ENCODE measurements around the gene ADGRL1.
"Not testable (repeated sequence)": the region's sequence is repeated elsewhere in the genome, so short reads cannot be mapped to it uniquely, and the experiment has no call there.

The ADGRL1 gene

GRCh38 chr19:14149509-14149994, 56.4 kb downstream of the ADGRL1 start:
- peak overlapping the region; percentile 78 for H3K4me3 Mint-ChIP-seq
- H3K27me3 Mint-ChIP-seq, result no peaks in the 10 kb centered on the region
- no peaks in the 10 kb centered on the region for H3K9me3 Mint-ChIP-seq
- peak overlapping the region; percentile 93 for H3K27ac Mint-ChIP-seq (ENCODE audit: low read depth)
- peaks cover 5% of the 10 kb centered on the region for H3K36me3 Mint-ChIP-seq (ENCODE audit: insufficient read depth)
- H3K4me1 Mint-ChIP-seq, result peaks cover 31% of the 10 kb centered on the region
- DNase-seq (ENCODE audit: low spot score in 2 of 2), result peak in 1 of 2 donors; percentile 28
- ATAC-seq (replicated peaks; ENCODE audit: extremely low read depth, poor library complexity, severe bottlenecking), result peak; percentile 94

- no peak for ATAC-seq (replicated peaks; ENCODE audit: extremely low read depth, poor library complexity, severe bottlenecking)
- Mint-ChIP-seq H3K4me1 (peaks cover 31% of the 10 kb centered on the region), H3K9me3 (no peaks in the 10 kb centered on the region)
Observed at GRCh38 chr19:14148751-14149410, 57.1 kb downstream of the ADGRL1 start.

GRCh38 chr19:14147797-14148605, 58.0 kb downstream of the ADGRL1 start:
- peak overlapping the region; percentile 93 for H3K27ac Mint-ChIP-seq (ENCODE audit: low read depth)
- no peaks in the 10 kb centered on the region for H3K9me3 Mint-ChIP-seq
- H3K27me3 Mint-ChIP-seq, result no peaks in the 10 kb centered on the region
- no peak overlapping the region for H3K4me3 Mint-ChIP-seq
- peaks cover 32% of the 10 kb centered on the region for H3K4me1 Mint-ChIP-seq
- DNase-seq (ENCODE audit: low spot score in 2 of 2) (no peak), ATAC-seq (replicated peaks; ENCODE audit: extremely low read depth, poor library complexity, severe bottlenecking) (no peak)
- H3K36me3 Mint-ChIP-seq (ENCODE audit: insufficient read depth), result peaks cover 5% of the 10 kb centered on the region

More at GRCh38 chr19:14148751-14149410, 57.1 kb downstream of the ADGRL1 start:
- DNase-seq (ENCODE audit: low spot score in 2 of 2), result no peak
- Mint-ChIP-seq H3K27ac (ENCODE audit: low read depth) (peak overlapping the region; percentile 93), H3K27me3 (no peaks in the 10 kb centered on the region), H3K4me3 (peak overlapping the region; percentile 78), H3K36me3 (ENCODE audit: insufficient read depth) (peaks cover 5% of the 10 kb centered on the region)

GRCh38 chr19:14146789-14147216, 59.2 kb downstream of the ADGRL1 start:
- no peak overlapping the region for H3K4me3 Mint-ChIP-seq
- DNase-seq (ENCODE audit: low spot score in 2 of 2) (no peak), ATAC-seq (replicated peaks; ENCODE audit: extremely low read depth, poor library complexity, severe bottlenecking) (no peak)
- H3K27ac Mint-ChIP-seq (ENCODE audit: low read depth), result no peak overlapping the region
- peaks cover 40% of the 10 kb centered on the region for H3K4me1 Mint-ChIP-seq
- H3K36me3 Mint-ChIP-seq (ENCODE audit: insufficient read depth), result peaks cover 5% of the 10 kb centered on the region
- H3K9me3 Mint-ChIP-seq, result no peaks in the 10 kb centered on the region
- H3K27me3 Mint-ChIP-seq, result no peaks in the 10 kb centered on the region

- H3K9me3 Mint-ChIP-seq; ATAC-seq (replicated peaks; ENCODE audit: extremely low read depth, poor library complexity, severe bottlenecking); DNase-seq (ENCODE audit: low spot score in 2 of 2); H3K27ac Mint-ChIP-seq (ENCODE audit: low read depth); H3K4me3 Mint-ChIP-seq; H3K36me3 Mint-ChIP-seq (ENCODE audit: insufficient read depth); H3K27me3 Mint-ChIP-seq: not testable (repeated sequence)
- peaks cover 40% of the 10 kb centered on the region for H3K4me1 Mint-ChIP-seq
Observed at GRCh38 chr19:14146169-14146568, 59.8 kb downstream of the ADGRL1 start.

GRCh38 chr19:14145381-14145780, 60.6 kb downstream of the ADGRL1 start:
- peaks cover 40% of the 10 kb centered on the region for H3K4me1 Mint-ChIP-seq
- ATAC-seq (replicated peaks; ENCODE audit: extremely low read depth, poor library complexity, severe bottlenecking) (no peak), DNase-seq (ENCODE audit: low spot score in 2 of 2) (no peak)
- H3K4me3 Mint-ChIP-seq, result no peak overlapping the region
- peaks cover 5% of the 10 kb centered on the region for H3K36me3 Mint-ChIP-seq (ENCODE audit: insufficient read depth)
- no peaks in the 10 kb centered on the region for H3K9me3 Mint-ChIP-seq
- H3K27me3 Mint-ChIP-seq, result no peaks in the 10 kb centered on the region
- no peak overlapping the region for H3K27ac Mint-ChIP-seq (ENCODE audit: low read depth)

GRCh38 chr19:14142262-14143190, 63.4 kb downstream of the ADGRL1 start:
- ATAC-seq (replicated peaks; ENCODE audit: extremely low read depth, poor library complexity, severe bottlenecking), result no peak
- no peak overlapping the region for H3K4me3 Mint-ChIP-seq

GRCh38 chr19:14141041-14141440, 64.9 kb downstream of the ADGRL1 start:
- peaks cover 30% of the 10 kb centered on the region for H3K4me1 Mint-ChIP-seq
- H3K27me3 Mint-ChIP-seq, result no peaks in the 10 kb centered on the region
- H3K36me3 Mint-ChIP-seq (ENCODE audit: insufficient read depth), result peaks cover 9% of the 10 kb centered on the region
- H3K27ac Mint-ChIP-seq (ENCODE audit: low read depth), result no peak overlapping the region
- DNase-seq (ENCODE audit: low spot score in 2 of 2), result no peak
- no peak overlapping the region for H3K4me3 Mint-ChIP-seq
- ATAC-seq (replicated peaks; ENCODE audit: extremely low read depth, poor library complexity, severe bottlenecking), result no peak
- no peaks in the 10 kb centered on the region for H3K9me3 Mint-ChIP-seq

More at GRCh38 chr19:14142262-14143190, 63.4 kb downstream of the ADGRL1 start:
- H3K27me3 Mint-ChIP-seq, result no peaks in the 10 kb centered on the region
- DNase-seq (ENCODE audit: low spot score in 2 of 2), result no peak
- H3K4me1 Mint-ChIP-seq, result peaks cover 30% of the 10 kb centered on the region
- H3K27ac Mint-ChIP-seq (ENCODE audit: low read depth), result no peak overlapping the region
- H3K36me3 Mint-ChIP-seq (ENCODE audit: insufficient read depth), result peaks cover 2% of the 10 kb centered on the region
- no peaks in the 10 kb centered on the region for H3K9me3 Mint-ChIP-seq

- Mint-ChIP-seq H3K4me3 (no peak overlapping the region), H3K36me3 (ENCODE audit: insufficient read depth) (peaks cover 14% of the 10 kb centered on the region), H3K9me3 (no peaks in the 10 kb centered on the region), H3K27me3 (no peaks in the 10 kb centered on the region), H3K27ac (ENCODE audit: low read depth) (peak overlapping the region; percentile 48), H3K4me1 (peaks cover 31% of the 10 kb centered on the region)
- ATAC-seq (replicated peaks; ENCODE audit: extremely low read depth, poor library complexity, severe bottlenecking) (no peak), DNase-seq (ENCODE audit: low spot score in 2 of 2) (no peak)
Observed at GRCh38 chr19:14139944-14140343, 66.0 kb downstream of the ADGRL1 start.

- H3K27ac Mint-ChIP-seq (ENCODE audit: low read depth), result peak overlapping the region; percentile 38
- no peaks in the 10 kb centered on the region for H3K9me3 Mint-ChIP-seq
- DNase-seq (ENCODE audit: low spot score in 2 of 2), result no peak
- no peaks in the 10 kb centered on the region for H3K27me3 Mint-ChIP-seq
- peak overlapping the region; percentile 60 for H3K4me3 Mint-ChIP-seq
- H3K4me1 Mint-ChIP-seq, result peaks cover 31% of the 10 kb centered on the region
- peaks cover 14% of the 10 kb centered on the region for H3K36me3 Mint-ChIP-seq (ENCODE audit: insufficient read depth)
- no peak for ATAC-seq (replicated peaks; ENCODE audit: extremely low read depth, poor library complexity, severe bottlenecking)
Observed at GRCh38 chr19:14138576-14139265, 67.2 kb downstream of the ADGRL1 start.

- no peaks in the 10 kb centered on the region for H3K27me3 Mint-ChIP-seq
- H3K9me3 Mint-ChIP-seq, result no peaks in the 10 kb centered on the region
- peak; percentile 89 to 98 for DNase-seq (ENCODE audit: low spot score in 2 of 2)
- H3K36me3 Mint-ChIP-seq (ENCODE audit: insufficient read depth), result peaks cover 17% of the 10 kb centered on the region
- H3K4me1 Mint-ChIP-seq, result peaks cover 22% of the 10 kb centered on the region
- peak within 1 kb of the TSS; percentile 74 for H3K4me3 Mint-ChIP-seq
- peak within 1 kb of the TSS; percentile 77 for H3K27ac Mint-ChIP-seq (ENCODE audit: low read depth)
- peak; percentile 84 for ATAC-seq (replicated peaks; ENCODE audit: extremely low read depth, poor library complexity, severe bottlenecking)
Observed at GRCh38 chr19:14136509-14137281, 69.3 kb downstream of the ADGRL1 start, which contains the start of gene ASF1B. Gene ASF1B (minus strand): TSS chr19:14136589. CDS start chr19:14136456, 133 bp downstream.
